ENCODE data around the gene KCNN3. TPM values are rescaled to one million over a fixed set of nuclear protein-coding genes. Genes with fewer than 3 reads are reported as not detected.

The KCNN3 gene
- total RNA-seq, 3 donors from 2014 or later (not counting 1 experiment from before 2014, with no cell fraction given) = 0.05 to 0.95 TPM; not detected in 1

DNA sequence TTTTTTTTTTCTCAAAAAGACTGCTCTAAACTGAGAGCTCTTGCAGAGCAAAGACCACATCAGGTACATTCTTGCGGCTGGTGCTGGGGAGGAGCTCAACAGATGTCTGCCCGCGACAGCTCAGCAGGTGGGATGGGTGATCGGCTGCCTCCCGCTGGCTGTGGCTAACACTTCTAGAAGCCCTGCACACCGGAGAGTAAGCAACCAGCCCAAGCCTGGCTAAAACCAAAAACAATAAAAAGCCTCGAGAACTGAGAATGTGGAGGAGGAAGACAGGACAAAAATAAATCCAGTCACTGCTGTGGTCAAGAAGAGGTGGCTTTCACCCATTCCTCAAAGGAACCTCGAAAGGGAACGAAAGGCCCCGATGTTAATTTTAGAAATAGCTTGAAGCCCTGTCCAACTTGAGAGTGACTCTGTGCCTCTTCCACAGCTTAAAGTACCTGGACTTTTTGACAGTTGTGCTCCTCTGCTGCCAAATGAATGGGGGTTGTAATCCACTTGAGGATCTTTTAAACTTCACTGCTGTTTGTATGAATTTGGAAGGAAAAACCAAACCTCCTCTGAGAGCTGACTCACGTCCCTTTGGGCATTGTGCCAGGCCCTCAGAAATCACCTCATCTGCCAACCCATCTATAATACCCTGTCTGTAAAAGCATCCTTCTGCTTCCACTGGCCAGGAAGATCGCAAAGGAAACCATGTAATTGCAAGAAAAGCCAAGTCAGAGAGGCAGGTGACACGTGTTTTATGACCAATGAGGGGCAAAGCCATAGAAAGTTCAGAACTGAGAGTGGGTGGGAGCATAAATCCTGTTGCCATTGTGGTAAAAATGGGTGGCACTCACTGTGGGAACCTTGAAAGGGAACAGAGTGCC, 78.6 kb downstream of the KCNN3 start:
- H3K27me3 Mint-ChIP-seq (ENCODE audit: low read depth in 2 of 2) = peaks cover 13 to 40% of the 10 kb centered on the region in 2 donors
- peak; percentile 71 to 92 (median 81) for ATAC-seq
- no peaks in the 10 kb centered on the region for H3K36me3 ChIP-seq (ENCODE audit: control insufficient read depth, insufficient read depth, low read length)
- peak overlapping the region; percentile 16 to 31 for H3K27ac Mint-ChIP-seq
- no peak overlapping the region for H3K4me3 ChIP-seq (ENCODE audit: low read length)
- intact Hi-C loops (cut with micrococcal nuclease) = no loop called here
- H3K27ac ChIP-seq (ENCODE audit: low read length) = peak overlapping the region; percentile 32
- H3K36me3 Mint-ChIP-seq = no peaks in the 10 kb centered on the region
- H3K4me1 Mint-ChIP-seq = peaks cover 13 to 15% of the 10 kb centered on the region in 2 donors
- WGBS (ENCODE audit: insufficient coverage) = under 1% methylated on average over 13 of the region's 13 CpGs
- no peaks in the 10 kb centered on the region for H3K9me3 ChIP-seq (ENCODE audit: control insufficient read depth, insufficient read depth, low read length)
- DNase-seq = peak in 1 of 2 donors; percentile 94
- H3K4me3 Mint-ChIP-seq = no peak overlapping the region
- H3K4me1 ChIP-seq (ENCODE audit: control insufficient read depth, insufficient read depth, low read length) = peaks cover 23% of the 10 kb centered on the region
- H3K27me3 ChIP-seq (ENCODE audit: control insufficient read depth, insufficient read depth, low read length) = no peaks in the 10 kb centered on the region
- TF ChIP-seq, protein P1, sequence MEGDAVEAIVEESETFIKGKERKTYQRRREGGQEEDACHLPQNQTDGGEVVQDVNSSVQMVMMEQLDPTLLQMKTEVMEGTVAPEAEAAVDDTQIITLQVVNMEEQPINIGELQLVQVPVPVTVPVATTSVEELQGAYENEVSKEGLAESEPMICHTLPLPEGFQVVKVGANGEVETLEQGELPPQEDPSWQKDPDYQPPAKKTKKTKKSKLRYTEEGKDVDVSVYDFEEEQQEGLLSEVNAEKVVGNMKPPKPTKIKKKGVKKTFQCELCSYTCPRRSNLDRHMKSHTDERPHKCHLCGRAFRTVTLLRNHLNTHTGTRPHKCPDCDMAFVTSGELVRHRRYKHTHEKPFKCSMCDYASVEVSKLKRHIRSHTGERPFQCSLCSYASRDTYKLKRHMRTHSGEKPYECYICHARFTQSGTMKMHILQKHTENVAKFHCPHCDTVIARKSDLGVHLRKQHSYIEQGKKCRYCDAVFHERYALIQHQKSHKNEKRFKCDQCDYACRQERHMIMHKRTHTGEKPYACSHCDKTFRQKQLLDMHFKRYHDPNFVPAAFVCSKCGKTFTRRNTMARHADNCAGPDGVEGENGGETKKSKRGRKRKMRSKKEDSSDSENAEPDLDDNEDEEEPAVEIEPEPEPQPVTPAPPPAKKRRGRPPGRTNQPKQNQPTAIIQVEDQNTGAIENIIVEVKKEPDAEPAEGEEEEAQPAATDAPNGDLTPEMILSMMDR (IDR thresholded peaks at IDR 0.05) = no peak
- H3K9me3 Mint-ChIP-seq = no peaks in the 10 kb centered on the region

DNA sequence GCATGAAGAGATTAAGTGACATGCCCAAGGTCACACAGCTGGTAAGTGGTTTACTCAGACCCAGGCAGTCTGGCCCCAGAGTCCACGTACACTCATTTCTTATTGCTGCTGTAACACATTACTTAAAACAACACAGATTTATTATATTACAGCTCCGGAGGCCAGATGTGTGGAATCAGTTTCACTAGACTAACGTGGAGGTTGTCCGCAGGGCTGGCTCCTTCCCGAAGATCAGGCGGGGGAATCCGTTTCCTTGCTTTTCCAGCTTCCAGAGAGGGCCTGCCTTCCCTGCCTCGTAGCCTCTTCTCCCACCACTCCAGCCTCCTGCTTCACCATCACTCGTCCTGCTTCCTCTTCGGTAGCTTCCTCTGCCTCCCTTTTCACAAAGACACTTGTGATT, 81.2 kb downstream of the KCNN3 start:
- Histone ChIP-seq H3K4me1 (ENCODE audit: control insufficient read depth, insufficient read depth, low read length) (peaks cover 26% of the 10 kb centered on the region), H3K27ac (ENCODE audit: low read length) (no peak overlapping the region), H3K4me3 (ENCODE audit: low read length) (no peak overlapping the region), H3K27me3 (ENCODE audit: control insufficient read depth, insufficient read depth, low read length) (no peaks in the 10 kb centered on the region), H3K36me3 (ENCODE audit: control insufficient read depth, insufficient read depth, low read length) (no peaks in the 10 kb centered on the region), H3K9me3 (ENCODE audit: control insufficient read depth, insufficient read depth, low read length) (no peaks in the 10 kb centered on the region)
- H3K36me3 Mint-ChIP-seq = no peaks in the 10 kb centered on the region
- H3K4me3 Mint-ChIP-seq = no peak overlapping the region
- peaks cover 11 to 33% of the 10 kb centered on the region in 2 donors for H3K27me3 Mint-ChIP-seq (ENCODE audit: low read depth in 2 of 2)
- ATAC-seq (no peak), DNase-seq (no peak)
- intact Hi-C loops (cut with micrococcal nuclease) = no loop called here
- H3K27ac Mint-ChIP-seq = no peak overlapping the region
- TF ChIP-seq, protein P1 (IDR thresholded peaks at IDR 0.05) = no peak
- WGBS (ENCODE audit: insufficient coverage) = 91% methylated on average over 10 of the region's 10 CpGs
- H3K4me1 Mint-ChIP-seq = peaks cover 13 to 15% of the 10 kb centered on the region in 2 donors
- no peaks in the 10 kb centered on the region for H3K9me3 Mint-ChIP-seq

DNA sequence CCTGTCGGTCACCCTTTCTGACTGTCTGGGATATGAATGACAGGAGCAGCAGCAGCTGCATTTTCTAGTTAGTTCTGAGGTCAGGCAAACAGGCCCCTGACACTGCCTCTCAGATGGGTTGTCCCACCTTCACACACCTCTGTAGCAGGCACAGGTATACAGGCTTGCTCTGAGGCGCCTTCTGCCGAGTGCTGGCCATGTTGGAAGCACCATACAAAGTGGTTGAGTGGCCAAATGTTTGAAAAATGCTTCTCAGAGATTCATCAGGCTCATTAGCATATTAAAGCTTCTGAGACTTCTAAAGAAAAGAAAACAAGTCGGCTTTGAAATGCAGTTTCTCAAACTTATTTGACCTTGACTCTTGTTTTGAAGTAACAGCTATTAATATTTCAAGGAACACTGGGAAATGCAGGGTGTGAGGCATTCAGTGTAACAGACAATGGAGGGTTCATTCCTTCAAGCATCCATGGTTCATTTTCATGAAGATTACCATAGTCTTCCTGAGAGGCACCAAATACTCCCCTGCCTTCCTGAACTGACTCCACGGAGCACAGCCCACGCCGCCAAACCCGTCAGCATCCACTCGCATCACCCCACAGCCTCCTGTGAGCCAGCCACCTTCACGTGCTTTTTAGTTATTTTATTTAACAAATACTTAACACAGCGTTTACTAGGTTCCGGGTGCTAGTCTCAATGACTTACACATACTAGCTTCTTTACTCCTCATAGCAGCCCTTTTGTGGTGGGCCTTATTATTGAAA, 81.8 kb downstream of the KCNN3 start:
- peaks cover 26% of the 10 kb centered on the region for H3K4me1 ChIP-seq (ENCODE audit: control insufficient read depth, insufficient read depth, low read length)
- WGBS (ENCODE audit: insufficient coverage) = 83% methylated on average over 12 of the region's 12 CpGs
- ATAC-seq (no peak), DNase-seq (no peak)
- H3K4me3 ChIP-seq (ENCODE audit: low read length) = no peak overlapping the region
- no peaks in the 10 kb centered on the region for H3K36me3 ChIP-seq (ENCODE audit: control insufficient read depth, insufficient read depth, low read length)
- no peaks in the 10 kb centered on the region for H3K9me3 ChIP-seq (ENCODE audit: control insufficient read depth, insufficient read depth, low read length)
- peaks cover 10 to 30% of the 10 kb centered on the region in 2 donors for H3K27me3 Mint-ChIP-seq (ENCODE audit: low read depth in 2 of 2)
- H3K27ac ChIP-seq (ENCODE audit: low read length) = no peak overlapping the region
- intact Hi-C loops (cut with micrococcal nuclease) = no loop called here
- H3K4me3 Mint-ChIP-seq = no peak overlapping the region
- peaks cover 13 to 15% of the 10 kb centered on the region in 2 donors for H3K4me1 Mint-ChIP-seq
- no peaks in the 10 kb centered on the region for H3K27me3 ChIP-seq (ENCODE audit: control insufficient read depth, insufficient read depth, low read length)
- no peak overlapping the region for H3K27ac Mint-ChIP-seq
- H3K36me3 Mint-ChIP-seq = no peaks in the 10 kb centered on the region
- H3K9me3 Mint-ChIP-seq = no peaks in the 10 kb centered on the region
- TF ChIP-seq, protein P1 (IDR thresholded peaks at IDR 0.05) = no peak
